Measurements from ENCODE around the gene TMEM218. TPM values are rescaled to one million over a fixed set of nuclear protein-coding genes. Genes with fewer than 3 reads are reported as not detected.
"Not testable (repeated sequence)": the region's sequence is repeated elsewhere in the genome, so short reads cannot be mapped to it uniquely, and the experiment has no call there.

Gene TMEM218
- total and polyA plus RNA-seq, 3 donors from 2014 or later, result 15.1 to 17.7 (median 17.2) TPM

GRCh38 chr11:125090816-125091215 lies 20.6 kb downstream of the TMEM218 start:
- no peak for DNase-seq
- no peaks in the 10 kb centered on the region for H3K27me3 ChIP-seq
- H3K9me3 ChIP-seq, result no peaks in the 10 kb centered on the region
- 79 to 100% methylated on average over 2 to 6 of the region's 6 CpGs for WGBS, 2 donors
- TF ChIP-seq POLR2A (IDR thresholded peaks at IDR 0.05), result no peak
- TF ChIP-seq CTCF (IDR thresholded peaks at IDR 0.05), result no peak
- intact Hi-C loops (cut with DNase I; ENCODE audit: low total_unique reads), result no loop called here
- H3K4me1 ChIP-seq, result peaks cover 6% of the 10 kb centered on the region
- H3K36me3 ChIP-seq (ENCODE audit: low read depth, missing control alignments), result no peaks in the 10 kb centered on the region
- H3K27ac ChIP-seq, result no peak overlapping the region
- no peak overlapping the region for H3K4me3 ChIP-seq

GRCh38 chr11:125090151-125090550 lies 21.3 kb downstream of the TMEM218 start:
- 68 to 71% methylated on average over 9 to 10 of the region's 10 CpGs for WGBS, 2 donors
- H3K27me3 ChIP-seq; intact Hi-C loops (cut with DNase I; ENCODE audit: low total_unique reads); H3K36me3 ChIP-seq (ENCODE audit: low read depth, missing control alignments); DNase-seq; H3K4me3 ChIP-seq; H3K27ac ChIP-seq; H3K4me1 ChIP-seq; H3K9me3 ChIP-seq: not testable (repeated sequence)

DNA sequence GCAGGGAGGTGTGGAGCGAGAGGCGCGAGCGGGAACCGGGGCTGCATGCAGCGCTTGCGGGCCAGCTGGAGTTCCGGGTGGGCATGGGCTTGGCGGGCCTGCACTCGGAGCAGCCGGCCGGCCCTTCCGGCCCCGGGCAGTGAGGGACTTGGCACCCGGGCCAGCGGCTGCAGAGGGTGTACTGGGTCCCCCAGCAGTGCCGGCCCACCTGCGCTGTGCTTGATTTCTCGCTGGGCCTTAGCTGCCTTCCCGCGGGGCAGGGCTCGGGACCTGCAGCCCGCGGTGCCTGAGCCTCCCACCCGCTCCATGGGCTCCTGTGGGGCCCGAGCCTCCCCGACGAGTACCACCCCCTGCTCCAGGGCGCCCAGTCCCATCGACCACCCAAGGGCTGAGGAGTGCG lies 21.9 kb downstream of the TMEM218 start:
- H3K27ac ChIP-seq; intact Hi-C loops (cut with DNase I; ENCODE audit: low total_unique reads); H3K9me3 ChIP-seq; H3K4me1 ChIP-seq; H3K36me3 ChIP-seq (ENCODE audit: low read depth, missing control alignments); DNase-seq; H3K27me3 ChIP-seq; H3K4me3 ChIP-seq: not testable (repeated sequence)
- 93% methylated on average over 18 of the region's 31 CpGs; no CpG with 5 or more reads in 1 of the 2 donors for WGBS, 2 donors

DNA sequence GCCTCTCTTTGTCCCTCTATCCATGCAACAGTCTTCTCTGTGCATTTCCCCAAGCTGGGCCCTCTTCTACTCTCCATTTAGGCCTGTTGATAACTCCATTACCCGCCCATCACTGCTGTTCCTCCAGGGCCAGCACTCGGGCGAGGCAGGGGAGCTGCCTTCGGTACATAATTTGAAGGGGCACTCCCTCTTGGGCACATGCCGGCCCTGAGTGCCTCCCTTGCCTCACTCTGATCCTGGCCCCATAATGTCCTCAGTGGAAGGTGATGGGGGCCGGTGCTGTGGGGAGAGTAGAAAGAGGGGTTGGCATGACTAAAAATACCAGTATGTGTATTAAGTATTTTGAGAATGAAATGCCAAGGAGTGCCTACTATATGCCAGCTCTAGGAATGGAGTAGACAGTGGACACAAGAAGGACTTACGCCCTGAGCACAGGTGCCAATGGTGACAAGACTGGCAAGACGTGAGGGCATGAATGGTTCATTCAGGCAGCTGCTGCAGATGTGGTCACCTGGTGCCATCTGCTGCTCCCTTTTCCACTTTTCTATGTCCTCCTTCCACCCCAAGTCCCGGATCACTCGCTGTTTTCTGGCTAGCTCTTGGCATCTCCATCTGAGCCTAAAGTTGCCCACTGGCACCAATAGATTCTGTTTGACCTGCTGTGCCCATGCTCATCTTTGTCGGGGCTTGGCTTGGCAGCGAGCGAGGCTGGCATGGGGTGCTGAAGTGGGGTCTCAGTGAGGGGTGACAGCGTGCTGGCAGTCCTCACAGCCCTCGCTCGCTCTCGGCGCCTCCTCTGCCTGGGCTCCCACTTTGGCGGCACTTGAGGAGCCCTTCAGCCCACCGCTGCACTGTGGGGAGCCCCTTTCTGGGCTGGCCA lies 22.6 kb downstream of the TMEM218 start:
- H3K4me3 ChIP-seq, result no peak overlapping the region
- WGBS, 2 donors, result 87 to 88% methylated on average over 19 of the region's 20 CpGs
- peaks cover 6% of the 10 kb centered on the region for H3K4me1 ChIP-seq
- no peaks in the 10 kb centered on the region for H3K27me3 ChIP-seq
- intact Hi-C loops (cut with DNase I; ENCODE audit: low total_unique reads), result no loop called here
- no peak overlapping the region for H3K27ac ChIP-seq
- no peak for TF ChIP-seq CTCF (IDR thresholded peaks at IDR 0.05)
- no peak for TF ChIP-seq POLR2A (IDR thresholded peaks at IDR 0.05)
- no peaks in the 10 kb centered on the region for H3K9me3 ChIP-seq
- no peaks in the 10 kb centered on the region for H3K36me3 ChIP-seq (ENCODE audit: low read depth, missing control alignments)
- no peak for DNase-seq

- 83 to 86% methylated on average over 1 to 2 of the region's 2 CpGs for WGBS, 2 donors
- H3K36me3 ChIP-seq (ENCODE audit: low read depth, missing control alignments), result no peaks in the 10 kb centered on the region
- H3K4me1 ChIP-seq, result peaks cover 9% of the 10 kb centered on the region
- H3K27me3 ChIP-seq, result no peaks in the 10 kb centered on the region
- no peak for TF ChIP-seq POLR2A (IDR thresholded peaks at IDR 0.05)
- no peak for TF ChIP-seq CTCF (IDR thresholded peaks at IDR 0.05)
- no peak overlapping the region for H3K27ac ChIP-seq
- intact Hi-C loops (cut with DNase I; ENCODE audit: low total_unique reads), result no loop called here
- H3K9me3 ChIP-seq, result no peaks in the 10 kb centered on the region
- no peak overlapping the region for H3K4me3 ChIP-seq
- DNase-seq, result no peak
Observed at GRCh38 chr11:125088123-125088522, 23.3 kb downstream of the TMEM218 start.
